NT2/D1 (cell line): ENCODE results near the gene SMAP2.
"Not testable (repeated sequence)": the region's sequence is repeated elsewhere in the genome, so short reads cannot be mapped to it uniquely, and the experiment has no call there.

Source experiments
- DNase-seq: peaks from one replicate; pipeline ENCODE4 v3.0.0-alpha.2; 2011; ENCODE audit warnings: low read depth, low spot score
- H3K27me3 ChIP-seq: 2 replicates; pipeline ENCODE4 v1.6.0; 2011; ENCODE audit warnings: mild to moderate bottlenecking; ENCODE audit not compliant: insufficient read length, insufficient read depth
- H3K36me3 ChIP-seq: 2 replicates; pipeline ENCODE4 v1.6.1; 2011; ENCODE audit warnings: mild to moderate bottlenecking, low read length, mixed read lengths; ENCODE audit not compliant: insufficient read depth, insufficient read length
- H3K4me1 ChIP-seq: 2 replicates; pipeline ENCODE4 v1.5.1; 2011; ENCODE audit not compliant: insufficient read depth, insufficient read length
- H3K4me3 ChIP-seq: 2 replicates; pipeline ENCODE4 v1.5.1; 2011; ENCODE audit warnings: low read depth; ENCODE audit not compliant: insufficient read length
- H3K9ac ChIP-seq: 2 replicates; pipeline ENCODE4 v1.6.0; 2011; ENCODE audit warnings: low read depth; ENCODE audit not compliant: insufficient read length
- H3K9me3 ChIP-seq: 2 replicates; pipeline ENCODE4 v1.5.1; 2011; ENCODE audit warnings: mild to moderate bottlenecking, low read length; ENCODE audit not compliant: insufficient read depth
- SUZ12 ChIP-seq: IDR thresholded peaks from 2 replicates; pipeline ENCODE4 v1.6.1; 2011; ENCODE audit not compliant: insufficient read length, insufficient read depth; ENCODE audit errors: extremely low read depth
- YY1 ChIP-seq: IDR thresholded peaks from 2 replicates; pipeline ENCODE4 v1.6.1; 2011; ENCODE audit not compliant: insufficient read length, insufficient read depth
- ZNF274 ChIP-seq: IDR thresholded peaks from 2 replicates; pipeline ENCODE4 v1.6.1; 2011; ENCODE audit warnings: mild to moderate bottlenecking, low read depth, low read length

Gene SMAP2

DNA sequence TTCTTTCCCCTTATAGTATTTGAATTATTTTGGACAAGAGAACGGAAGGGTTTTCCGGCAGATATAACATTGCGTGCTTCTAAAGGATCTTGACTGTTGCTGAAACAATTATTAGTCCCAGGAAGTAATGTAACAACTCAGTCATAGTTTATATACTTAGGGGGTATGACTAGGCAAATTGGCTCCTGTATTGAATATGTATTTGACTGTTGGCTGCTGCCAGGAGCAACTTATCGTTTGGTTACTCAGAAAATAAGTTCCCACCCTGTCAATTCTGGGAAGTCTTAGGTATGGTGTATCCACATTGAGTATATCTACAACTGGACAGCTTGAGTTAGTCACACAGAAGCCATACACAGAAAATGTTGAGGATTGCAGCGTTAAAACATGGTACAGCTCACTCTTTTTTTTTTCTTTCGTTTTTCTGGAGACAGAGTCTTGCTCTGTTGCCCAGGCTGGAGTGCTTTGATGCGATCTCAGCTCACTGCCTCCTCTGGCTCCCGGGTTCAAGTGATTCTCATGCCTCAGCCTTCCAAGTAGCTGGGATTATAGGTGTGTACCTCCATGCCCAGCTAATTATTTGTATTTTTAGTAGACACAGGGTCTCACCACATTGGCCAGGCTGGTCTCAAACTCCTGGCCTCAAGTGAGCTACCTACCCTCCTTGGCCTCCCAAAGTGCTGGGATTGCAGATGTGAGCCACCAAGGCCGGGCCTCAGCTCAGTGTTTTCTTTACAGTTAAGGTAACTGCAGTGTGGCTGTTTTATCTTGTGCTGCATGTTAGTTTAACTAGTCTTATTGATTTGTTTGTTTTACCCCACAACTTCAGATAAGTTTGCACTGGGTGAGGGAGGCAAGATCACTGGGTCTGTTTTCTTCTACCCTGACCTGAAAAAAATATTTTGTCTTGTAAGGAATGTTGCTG, 10.2 kb downstream of the SMAP2 start:
- Histone ChIP-seq H3K4me3 (no peak overlapping the region), H3K9me3 (peaks cover 5% of the 10 kb centered on the region; the same call in 1 of the 2 replicates), H3K9ac (no peak overlapping the region), H3K36me3 (no peaks in the 10 kb centered on the region), H3K4me1 (no peaks in the 10 kb centered on the region), H3K27me3 (no peaks in the 10 kb centered on the region)
- no peak for DNase-seq
- no peak for TF ChIP-seq SUZ12
- no peak for TF ChIP-seq YY1

GRCh38 chr1:40384413-40384762, 10.9 kb downstream of the SMAP2 start:
- H3K9me3 ChIP-seq, result peaks cover 5% of the 10 kb centered on the region; the same call in 1 of the 2 replicates
- no peak for DNase-seq
- no peaks in the 10 kb centered on the region for H3K36me3 ChIP-seq
- TF ChIP-seq ZNF274 (no peak), SUZ12 (no peak), YY1 (no peak)
- no peaks in the 10 kb centered on the region for H3K27me3 ChIP-seq
- no peak overlapping the region for H3K9ac ChIP-seq
- no peaks in the 10 kb centered on the region for H3K4me1 ChIP-seq
- no peak overlapping the region for H3K4me3 ChIP-seq

- no peaks in the 10 kb centered on the region for H3K4me1 ChIP-seq
Observed at GRCh38 chr1:40384887-40385286, 11.4 kb downstream of the SMAP2 start.

GRCh38 chr1:40385437-40386358, 12.2 kb downstream of the SMAP2 start:
- Histone ChIP-seq H3K9me3 (peaks cover 5% of the 10 kb centered on the region; the same call in 1 of the 2 replicates), H3K36me3 (no peaks in the 10 kb centered on the region), H3K9ac (no peak overlapping the region), H3K4me1 (no peaks in the 10 kb centered on the region), H3K27me3 (no peaks in the 10 kb centered on the region), H3K4me3 (no peak overlapping the region)
- DNase-seq, result no peak
- TF ChIP-seq YY1 (no peak), SUZ12 (no peak), ZNF274 (no peak)

More at GRCh38 chr1:40384887-40385286, 11.4 kb downstream of the SMAP2 start:
- Histone ChIP-seq H3K4me3 (no peak overlapping the region), H3K27me3 (no peaks in the 10 kb centered on the region), H3K9ac (no peak overlapping the region), H3K9me3 (peaks cover 5% of the 10 kb centered on the region; the same call in 1 of the 2 replicates), H3K36me3 (no peaks in the 10 kb centered on the region)
- no peak for TF ChIP-seq ZNF274
- no peak for TF ChIP-seq SUZ12
- no peak for TF ChIP-seq YY1
- no peak for DNase-seq

DNA sequence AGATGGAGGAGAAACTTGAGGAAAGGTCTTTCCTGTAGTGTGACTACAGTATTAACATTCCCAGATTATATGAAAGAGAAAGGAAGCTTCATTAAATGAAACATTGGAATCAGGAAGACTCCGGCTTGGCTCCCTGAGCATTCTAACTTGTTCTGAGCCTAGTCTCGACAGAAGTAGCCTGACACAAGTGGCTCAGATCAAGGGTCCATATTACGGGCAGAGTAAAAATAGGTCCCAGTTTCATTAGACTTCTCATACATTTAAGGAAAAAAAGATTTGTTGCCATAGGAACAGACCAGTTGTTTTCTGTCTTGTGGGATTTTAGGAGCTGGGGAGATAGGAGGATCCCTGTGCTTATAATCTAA, 12.8 kb downstream of the SMAP2 start:
- no peaks in the 10 kb centered on the region for H3K27me3 ChIP-seq
- H3K4me3 ChIP-seq, result no peak overlapping the region
- TF ChIP-seq YY1 (no peak), ZNF274 (no peak), SUZ12 (no peak)
- no peak for DNase-seq
- H3K9ac ChIP-seq, result no peak overlapping the region
- no peaks in the 10 kb centered on the region for H3K4me1 ChIP-seq
- H3K9me3 ChIP-seq, result peaks cover 5% of the 10 kb centered on the region; the same call in 1 of the 2 replicates
- H3K36me3 ChIP-seq, result no peaks in the 10 kb centered on the region

GRCh38 chr1:40386796-40387195, 13.3 kb downstream of the SMAP2 start:
- Histone ChIP-seq H3K27me3 (no peaks in the 10 kb centered on the region), H3K9ac (no peak overlapping the region), H3K36me3 (no peaks in the 10 kb centered on the region), H3K4me1 (no peaks in the 10 kb centered on the region), H3K4me3 (no peak overlapping the region), H3K9me3 (peaks cover 5% of the 10 kb centered on the region; the same call in 1 of the 2 replicates)
- TF ChIP-seq YY1, result no peak
- no peak for TF ChIP-seq ZNF274
- no peak for DNase-seq

DNA sequence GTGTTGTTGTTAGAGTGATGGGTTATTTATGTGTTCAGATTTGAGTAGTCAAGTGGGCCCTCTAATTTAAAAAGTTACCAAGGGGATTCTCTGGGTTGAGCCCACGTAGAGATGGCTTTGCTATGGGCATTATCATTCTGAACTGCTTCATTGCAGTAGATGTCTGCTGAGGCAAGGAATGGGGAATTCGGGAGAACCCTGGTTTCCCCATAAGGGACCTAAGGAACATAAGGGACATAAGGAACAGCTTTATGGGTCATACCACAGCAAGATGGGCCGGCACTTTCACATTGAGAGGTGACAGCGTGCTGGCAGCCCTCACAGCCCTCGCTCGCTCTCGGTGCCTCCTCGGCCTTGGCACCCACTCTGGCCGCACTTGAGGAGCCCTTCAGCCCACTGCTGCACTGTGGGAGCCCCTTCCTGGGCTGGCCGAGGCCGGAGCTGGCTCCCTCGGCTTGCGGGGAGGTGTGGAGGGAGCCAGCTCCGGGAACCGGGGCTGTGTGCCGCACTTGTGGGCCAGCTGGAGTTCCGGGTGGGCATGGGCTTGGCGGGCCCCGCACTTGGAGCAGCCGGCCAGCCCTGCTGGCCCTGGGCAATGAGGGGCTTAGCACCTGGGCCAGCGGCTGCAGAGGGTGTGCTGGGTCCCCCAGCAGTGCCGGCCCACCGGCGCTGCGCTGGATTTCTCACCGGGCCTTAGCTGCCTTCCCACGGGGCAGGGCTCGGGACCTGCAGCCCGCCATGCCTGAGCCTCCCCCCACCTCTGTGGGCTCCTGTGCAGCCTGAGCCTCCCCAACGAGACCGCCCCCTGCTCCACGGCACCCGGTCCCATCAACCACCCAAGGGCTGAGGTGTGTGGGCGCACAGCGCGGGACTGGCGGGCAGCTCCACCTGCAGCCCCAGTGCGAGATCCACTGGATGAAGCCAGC, 14.1 kb downstream of the SMAP2 start:
- H3K27me3 ChIP-seq, H3K36me3 ChIP-seq, H3K9me3 ChIP-seq, H3K4me1 ChIP-seq, DNase-seq, H3K9ac ChIP-seq, H3K4me3 ChIP-seq: not testable (repeated sequence)

GRCh38 chr1:40388456-40389321, 15.2 kb downstream of the SMAP2 start:
- not testable (repeated sequence) for H3K9me3 ChIP-seq, H3K9ac ChIP-seq, H3K4me3 ChIP-seq, H3K36me3 ChIP-seq, H3K4me1 ChIP-seq, H3K27me3 ChIP-seq, DNase-seq
